ENCODE measurements around the gene EPHB1. TPM values are rescaled to one million over a fixed set of nuclear protein-coding genes. Genes with fewer than 3 reads are reported as not detected.

EPHB1 gene
- total RNA-seq, 4 donors from 2014 or later = 2.6 to 5.3 (median 3.1) TPM; not detected in 1

- H3K36me3 ChIP-seq = no peaks in the 10 kb centered on the region
- H3K4me1 ChIP-seq = no peaks in the 10 kb centered on the region
- intact Hi-C loops (cut with DNase I; ENCODE audit: low total_unique reads) = no loop called here
- no peaks in the 10 kb centered on the region for H3K27me3 ChIP-seq
- TF ChIP-seq CTCF (IDR thresholded peaks at IDR 0.05) (no peak), POLR2A (IDR thresholded peaks at IDR 0.05) (no peak)
- no peak overlapping the region for H3K4me3 ChIP-seq
- DNase-seq = no peak
- H3K27ac ChIP-seq = no peak overlapping the region
- no peaks in the 10 kb centered on the region for H3K9me3 ChIP-seq
Observed at GRCh38 chr3:135076341-135076740, 281.3 kb downstream of the EPHB1 start.

- Histone ChIP-seq H3K36me3 (no peaks in the 10 kb centered on the region), H3K4me3 (no peak overlapping the region), H3K4me1 (no peaks in the 10 kb centered on the region), H3K27me3 (no peaks in the 10 kb centered on the region), H3K9me3 (no peaks in the 10 kb centered on the region), H3K27ac (no peak overlapping the region)
- intact Hi-C loops (cut with DNase I; ENCODE audit: low total_unique reads) = no loop called here
- no peak for DNase-seq
- no peak for TF ChIP-seq CTCF (IDR thresholded peaks at IDR 0.05)
- TF ChIP-seq POLR2A (IDR thresholded peaks at IDR 0.05) = no peak
Observed at GRCh38 chr3:135077186-135077585, 282.1 kb downstream of the EPHB1 start.

GRCh38 chr3:135078283-135078682 lies 283.2 kb downstream of the EPHB1 start:
- Histone ChIP-seq H3K36me3 (no peaks in the 10 kb centered on the region), H3K27ac (no peak overlapping the region), H3K4me1 (no peaks in the 10 kb centered on the region), H3K9me3 (no peaks in the 10 kb centered on the region), H3K4me3 (no peak overlapping the region), H3K27me3 (no peaks in the 10 kb centered on the region)
- no peak for TF ChIP-seq CTCF (IDR thresholded peaks at IDR 0.05)
- TF ChIP-seq POLR2A (IDR thresholded peaks at IDR 0.05) = no peak
- no peak for DNase-seq
- intact Hi-C loops (cut with DNase I; ENCODE audit: low total_unique reads) = no loop called here

GRCh38 chr3:135079095-135079494 lies 284.0 kb downstream of the EPHB1 start:
- Histone ChIP-seq H3K27me3 (no peaks in the 10 kb centered on the region), H3K27ac (no peak overlapping the region), H3K4me1 (no peaks in the 10 kb centered on the region), H3K36me3 (no peaks in the 10 kb centered on the region), H3K4me3 (no peak overlapping the region), H3K9me3 (no peaks in the 10 kb centered on the region)
- TF ChIP-seq POLR2A (IDR thresholded peaks at IDR 0.05) (no peak), CTCF (IDR thresholded peaks at IDR 0.05) (no peak)
- no peak for DNase-seq
- intact Hi-C loops (cut with DNase I; ENCODE audit: low total_unique reads) = no loop called here

GRCh38 chr3:135081451-135081850 lies 286.4 kb downstream of the EPHB1 start:
- TF ChIP-seq CTCF (IDR thresholded peaks at IDR 0.05) (no peak), POLR2A (IDR thresholded peaks at IDR 0.05) (no peak)
- DNase-seq = no peak
- Histone ChIP-seq H3K4me1 (no peaks in the 10 kb centered on the region), H3K27ac (no peak overlapping the region), H3K9me3 (no peaks in the 10 kb centered on the region), H3K4me3 (no peak overlapping the region), H3K36me3 (no peaks in the 10 kb centered on the region), H3K27me3 (no peaks in the 10 kb centered on the region)
- intact Hi-C loops (cut with DNase I; ENCODE audit: low total_unique reads) = no loop called here

Measured in uterus (tissue), 4 donors.